GM18873 (cell line): Measurements from ENCODE around the gene EPHB1.

Experiments
- ATAC-seq: cut with Tn5 transposase; IDR thresholded peaks from one replicate; pipeline ENCODE4 v1.9.1; 2021; ENCODE audit warnings: mild to moderate bottlenecking, moderate library complexity, moderate number of reproducible peaks; ENCODE audit not compliant: unreplicated experiment, low FRiP score

The EPHB1 gene

DNA sequence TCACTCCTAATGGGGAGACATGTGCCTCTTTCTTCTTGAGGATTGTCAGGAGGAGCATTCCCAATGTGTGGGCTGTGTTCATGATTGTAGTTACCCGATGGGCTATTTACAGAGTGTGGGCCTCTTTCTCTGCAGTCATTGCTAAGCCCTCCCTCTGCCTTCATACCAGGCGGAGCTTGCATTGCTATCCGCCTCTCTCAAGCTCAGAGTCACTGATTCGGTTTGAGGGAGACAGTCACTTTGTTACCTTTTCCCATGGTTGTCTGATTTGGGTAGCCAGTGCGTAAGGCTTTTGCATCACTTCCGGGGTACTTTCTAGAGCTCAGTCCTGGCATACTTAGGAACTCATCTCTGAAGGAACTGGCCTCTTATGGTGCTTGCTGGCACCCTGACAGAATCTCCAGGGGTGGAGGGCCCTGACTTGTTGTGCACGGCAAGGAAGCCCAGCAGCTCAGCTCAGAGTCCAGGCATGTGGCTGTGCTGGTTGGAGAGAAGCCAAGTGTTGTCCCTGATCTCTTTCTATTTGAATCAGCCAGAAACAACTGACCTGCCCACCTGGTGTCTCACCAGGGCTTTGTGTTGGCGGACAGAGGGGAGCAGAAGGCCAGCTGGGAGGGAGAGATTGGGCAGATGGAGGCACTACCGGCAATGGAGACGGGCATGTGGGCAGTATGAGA is 79.8 kb downstream of the EPHB1 start:
- ATAC-seq, result no peak

DNA sequence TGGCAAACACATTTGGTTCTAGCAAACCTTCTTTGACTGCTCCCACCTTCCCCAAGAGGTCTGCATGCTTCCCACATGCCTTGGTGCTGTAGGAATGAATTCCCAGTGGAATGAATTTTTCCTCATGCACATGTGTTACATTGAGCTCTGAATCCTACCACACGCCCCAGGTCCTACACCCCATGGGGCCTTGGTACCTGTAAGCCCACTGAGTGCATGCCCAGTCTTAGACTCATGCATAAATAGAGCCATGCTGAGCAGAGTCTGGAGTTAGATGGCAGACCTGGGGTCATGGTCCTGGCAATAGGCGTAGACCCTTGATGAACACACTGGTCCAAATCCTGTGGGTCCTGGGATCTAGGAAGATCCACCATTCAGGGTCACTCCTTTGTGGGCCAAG is 81.8 kb downstream of the EPHB1 start:
- ATAC-seq, result no peak

DNA sequence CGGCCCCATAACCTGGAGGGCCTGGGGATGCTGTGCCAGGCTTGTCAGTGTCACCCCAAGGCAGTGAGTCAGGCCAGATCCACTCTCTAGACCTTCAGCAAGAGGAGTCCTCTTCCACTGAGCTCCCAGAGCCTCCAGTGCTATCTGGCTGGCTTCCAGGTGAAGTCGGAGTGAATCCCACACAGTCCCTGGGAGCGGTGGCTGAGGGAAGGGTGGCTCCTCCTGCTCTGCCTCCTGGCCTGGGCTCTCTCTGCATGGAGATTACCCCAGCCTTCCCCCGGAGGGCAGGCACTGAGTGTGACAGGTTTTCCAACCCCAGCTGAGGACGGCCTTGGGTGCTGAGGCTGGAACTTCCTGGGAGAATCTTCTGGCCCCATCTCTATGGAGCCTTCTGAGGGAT is 82.7 kb downstream of the EPHB1 start:
- no peak for ATAC-seq

DNA sequence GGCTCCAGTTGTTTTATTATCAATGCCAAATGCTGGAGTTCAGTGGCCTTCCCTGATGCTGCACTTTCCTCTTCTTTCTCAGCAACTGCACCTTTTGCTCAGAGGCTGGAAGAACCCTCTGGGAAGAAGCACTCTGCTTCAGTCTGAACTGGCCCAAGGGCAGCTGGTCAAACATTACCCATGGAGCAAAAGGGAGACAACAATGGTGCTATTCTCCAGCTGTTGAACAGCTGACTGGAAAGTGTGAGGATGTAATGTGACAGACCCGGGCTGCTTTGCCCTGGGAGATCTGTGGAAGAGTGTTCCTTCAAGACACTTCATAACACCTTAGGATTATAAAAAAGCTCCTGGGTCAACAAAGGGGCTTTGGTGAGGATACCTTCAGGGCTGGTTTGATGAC is 84.9 kb downstream of the EPHB1 start:
- no peak for ATAC-seq

DNA sequence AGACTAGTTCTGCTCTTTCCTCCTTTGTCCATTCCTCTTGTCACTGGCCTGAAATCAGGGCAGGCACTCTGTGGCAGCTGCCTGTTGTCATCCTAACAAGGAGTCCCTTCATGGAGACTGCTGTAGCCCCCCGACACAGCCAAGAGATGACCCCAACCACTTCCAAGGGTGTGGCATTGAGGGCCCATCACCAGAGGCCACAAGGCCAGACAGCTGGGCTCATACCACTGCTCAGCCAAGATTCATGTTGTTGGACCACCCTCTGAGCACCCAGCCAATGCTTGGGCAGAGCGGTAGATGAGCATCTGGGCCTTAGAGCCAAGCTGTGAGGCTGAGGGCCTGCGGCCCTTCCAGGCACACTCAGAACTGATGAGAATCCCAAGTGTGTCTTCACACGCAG is 85.4 kb downstream of the EPHB1 start:
- no peak for ATAC-seq

DNA sequence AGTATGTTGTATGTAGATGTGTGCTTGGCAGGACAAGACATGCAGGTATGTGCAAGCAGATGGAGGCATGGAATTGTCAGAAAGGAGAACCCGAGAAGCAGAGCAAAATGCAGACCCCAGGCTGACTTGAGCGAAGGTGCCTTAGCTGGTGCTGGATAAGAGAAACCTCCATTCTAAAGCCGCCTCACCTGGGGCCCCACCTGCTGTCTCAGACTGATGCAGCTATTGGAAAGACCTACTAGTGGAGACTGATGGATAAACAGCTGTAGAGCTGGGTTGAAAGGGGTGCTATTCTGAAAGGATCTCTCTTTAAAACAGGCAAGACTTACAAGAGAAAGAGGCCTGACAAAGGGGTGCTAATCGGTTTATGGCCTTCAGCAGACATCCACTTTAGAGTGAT is 86.2 kb downstream of the EPHB1 start:
- ATAC-seq, result no peak

DNA sequence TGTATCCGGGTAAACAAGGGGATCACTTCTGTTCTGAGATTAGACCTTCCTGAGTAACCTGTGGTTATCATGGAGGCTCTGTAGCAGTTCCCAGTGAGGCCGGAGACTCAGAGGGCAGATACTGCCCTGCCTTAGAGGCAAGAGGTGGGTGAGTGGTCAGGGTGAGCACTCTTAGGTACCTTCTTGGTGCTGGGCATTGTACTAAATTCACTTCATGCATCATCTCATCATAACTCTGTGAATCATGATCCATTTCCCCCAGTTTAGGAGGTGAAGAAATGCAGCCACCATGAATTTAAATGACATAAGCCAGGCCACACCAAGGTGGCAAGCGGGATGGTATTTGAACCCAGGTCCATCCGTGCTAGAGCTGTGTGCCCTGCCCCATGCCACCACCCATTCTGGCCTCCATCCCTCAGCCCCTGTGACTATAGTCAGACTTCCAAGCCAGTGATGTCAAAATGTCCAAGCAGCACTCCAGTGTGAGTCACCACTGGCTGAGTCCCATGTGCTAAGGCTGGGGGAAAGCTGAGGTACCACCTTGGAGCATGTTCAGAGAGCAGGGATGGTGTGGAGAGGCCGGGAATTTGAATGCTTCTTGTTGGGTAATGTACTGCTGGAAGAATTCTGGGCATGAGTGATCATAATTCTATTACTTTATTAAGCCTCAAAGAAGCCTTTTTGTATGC is 88.8 kb downstream of the EPHB1 start:
- no peak for ATAC-seq

DNA sequence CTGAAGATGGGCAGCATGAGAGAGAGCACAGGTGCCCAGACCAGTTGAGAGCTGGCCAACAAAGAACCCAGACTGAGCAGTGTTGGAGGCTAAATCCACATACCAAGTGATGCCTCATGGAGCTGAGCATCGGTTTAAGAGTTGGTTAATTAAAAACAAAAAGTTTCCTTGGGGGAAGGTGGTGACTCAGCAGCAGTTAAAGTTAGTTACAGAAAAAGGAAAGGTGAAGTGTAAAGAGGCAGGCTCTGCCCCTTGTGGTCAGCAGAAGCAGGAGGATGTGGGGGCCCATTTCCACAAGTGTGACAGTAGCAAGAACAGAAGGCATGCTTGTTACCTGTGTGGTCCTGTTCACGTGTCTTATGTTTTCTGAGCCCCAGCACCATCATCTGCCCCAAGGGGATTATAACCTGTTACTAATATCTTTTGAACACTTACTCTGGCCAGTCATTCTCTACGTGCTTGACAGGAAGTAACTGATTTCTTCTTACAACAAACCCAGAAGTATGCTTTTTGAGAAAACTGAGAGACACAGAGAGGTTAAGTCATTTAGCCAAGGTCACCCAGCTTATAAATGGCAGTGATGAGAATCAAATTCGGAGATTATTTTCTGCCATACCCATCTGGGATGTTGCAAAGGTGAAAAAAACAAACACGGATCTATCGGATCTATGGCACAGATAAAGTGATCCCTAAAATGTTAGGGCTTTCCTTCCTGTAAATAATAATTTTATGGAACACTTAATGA is 91.0 kb downstream of the EPHB1 start:
- ATAC-seq, result peak; percentile 89

DNA sequence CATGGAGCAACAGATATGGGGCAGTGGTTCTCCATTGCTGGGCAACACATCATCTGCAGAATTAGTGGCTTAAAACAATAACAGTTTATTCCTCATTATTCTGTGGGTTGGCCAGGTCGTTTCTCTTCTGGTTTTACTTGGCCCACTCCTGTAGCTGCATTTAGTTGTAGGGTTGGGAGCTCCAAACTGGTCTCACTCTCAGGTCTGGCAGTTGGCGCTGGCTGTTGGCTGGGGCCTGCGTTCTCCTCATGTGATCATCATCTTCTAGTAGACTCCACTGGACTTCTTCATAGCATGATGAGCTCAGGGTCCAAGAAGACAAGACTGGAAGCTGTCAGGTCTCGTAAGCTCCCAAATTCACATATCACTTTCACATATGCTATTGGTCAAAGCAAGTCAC is 91.9 kb downstream of the EPHB1 start:
- no peak for ATAC-seq

DNA sequence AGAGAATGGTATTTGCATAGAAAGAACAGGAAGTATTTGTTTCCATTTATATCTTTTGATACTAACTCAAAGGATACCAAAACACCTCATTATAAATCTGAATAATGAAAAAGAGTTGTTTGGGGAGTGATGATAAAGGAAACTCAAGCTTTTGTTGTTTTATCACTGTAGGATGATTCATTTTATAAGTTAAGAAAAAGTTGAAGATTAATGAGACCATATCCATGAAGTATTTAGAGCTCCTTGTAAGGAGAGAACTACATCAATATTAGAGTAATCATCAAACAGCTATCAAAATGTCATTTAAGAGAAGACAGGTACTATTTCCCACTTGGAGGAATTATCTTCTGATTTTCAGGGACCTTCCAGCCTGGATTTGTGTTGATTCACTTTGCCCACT is 92.5 kb downstream of the EPHB1 start:
- ATAC-seq, result no peak

DNA sequence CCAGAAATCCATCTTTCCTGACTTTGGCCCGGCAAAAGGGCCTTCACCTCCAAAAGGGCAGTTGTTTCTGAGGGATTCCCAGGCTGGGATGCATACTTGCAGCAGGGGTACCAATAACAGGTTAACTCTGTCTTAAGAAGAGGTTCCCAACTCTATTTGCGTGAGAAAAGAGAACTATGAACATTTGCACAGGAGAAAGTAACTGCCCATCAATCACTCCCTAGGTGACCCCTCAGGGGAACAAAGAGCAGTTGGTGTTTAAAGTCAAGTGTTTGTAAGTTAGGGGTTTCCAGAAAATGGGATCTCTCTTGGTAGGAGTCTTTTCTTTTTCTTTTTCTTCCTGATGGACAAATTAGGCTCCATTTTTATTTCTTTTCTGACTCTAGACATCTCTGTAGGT is 97.3 kb downstream of the EPHB1 start:
- no peak for ATAC-seq

DNA sequence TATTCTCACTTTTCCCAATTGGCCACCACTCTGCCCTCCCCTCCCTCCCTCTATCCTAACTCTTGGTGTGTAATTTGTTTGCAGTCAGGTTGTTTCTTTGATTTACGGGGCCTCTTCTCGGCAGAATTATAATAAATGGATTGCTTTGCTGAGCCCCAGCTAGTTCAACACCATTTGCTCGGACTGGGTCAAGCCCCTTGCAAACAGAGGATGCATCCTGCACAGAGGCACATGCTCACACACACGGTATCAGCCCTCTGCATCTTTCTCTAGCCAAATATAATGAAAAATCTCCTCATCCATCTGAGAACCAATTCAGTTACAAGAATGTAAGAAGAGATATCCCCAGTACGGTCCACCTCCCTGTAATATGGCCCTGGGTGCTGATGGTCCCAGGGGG is 97.7 kb downstream of the EPHB1 start:
- ATAC-seq, result no peak

DNA sequence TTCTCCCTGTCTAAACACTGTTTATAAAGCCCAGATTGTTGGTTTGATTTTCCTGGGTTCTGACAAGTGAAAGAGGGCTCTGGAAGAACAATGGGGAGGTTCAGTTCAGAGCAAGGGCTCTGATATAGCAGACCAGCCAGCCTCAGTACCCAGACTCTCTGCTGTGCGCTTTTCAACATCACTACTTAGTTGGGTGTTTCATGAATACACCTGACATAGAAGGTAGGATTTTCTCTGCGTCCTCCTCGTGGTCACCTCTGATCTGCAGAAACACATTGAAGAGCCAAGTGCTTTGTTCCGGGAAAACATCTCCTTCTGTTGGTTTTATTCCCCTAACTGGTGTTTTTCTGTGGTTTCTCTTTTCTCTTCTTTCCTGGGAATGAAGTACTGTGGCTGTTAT is 99.5 kb downstream of the EPHB1 start:
- no peak for ATAC-seq

DNA sequence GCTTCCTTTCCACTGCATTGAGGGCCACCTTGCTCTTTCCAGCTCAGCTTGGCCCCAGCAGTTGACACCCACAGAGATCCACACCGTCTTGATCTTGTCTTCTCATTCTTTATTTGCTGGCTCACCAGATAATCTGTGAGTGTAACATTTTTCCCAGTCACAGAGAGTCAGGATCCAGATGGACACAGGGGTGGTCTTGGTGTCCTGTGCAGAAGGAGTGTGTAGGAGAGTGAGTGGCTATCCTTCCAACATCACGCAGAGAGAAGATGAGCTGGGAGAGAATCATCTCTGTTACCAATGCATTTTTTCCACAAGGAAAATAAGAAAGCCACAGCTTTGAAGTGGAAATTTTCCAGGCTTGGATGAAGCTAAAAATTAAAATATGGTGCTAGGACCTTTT is 100.1 kb downstream of the EPHB1 start:
- no peak for ATAC-seq

DNA sequence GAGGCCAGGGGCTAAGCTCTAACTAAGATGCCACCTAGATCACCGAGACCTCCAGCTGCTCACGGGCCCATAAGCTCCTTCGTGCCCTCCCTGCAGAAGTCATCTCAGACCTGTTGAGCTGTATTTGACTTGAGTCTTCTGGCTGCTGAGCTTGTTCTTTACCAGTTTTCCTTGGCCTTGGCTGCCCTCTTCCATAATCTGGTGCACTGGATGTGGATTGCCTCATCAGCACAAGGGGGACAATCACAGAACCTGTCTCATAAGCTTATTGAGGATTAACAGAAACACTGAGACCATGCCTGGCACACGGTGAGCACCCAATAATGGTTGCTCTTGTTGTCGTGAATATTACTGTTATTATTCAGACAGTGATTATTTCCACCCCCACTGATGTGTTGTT is 101.1 kb downstream of the EPHB1 start:
- no peak for ATAC-seq

DNA sequence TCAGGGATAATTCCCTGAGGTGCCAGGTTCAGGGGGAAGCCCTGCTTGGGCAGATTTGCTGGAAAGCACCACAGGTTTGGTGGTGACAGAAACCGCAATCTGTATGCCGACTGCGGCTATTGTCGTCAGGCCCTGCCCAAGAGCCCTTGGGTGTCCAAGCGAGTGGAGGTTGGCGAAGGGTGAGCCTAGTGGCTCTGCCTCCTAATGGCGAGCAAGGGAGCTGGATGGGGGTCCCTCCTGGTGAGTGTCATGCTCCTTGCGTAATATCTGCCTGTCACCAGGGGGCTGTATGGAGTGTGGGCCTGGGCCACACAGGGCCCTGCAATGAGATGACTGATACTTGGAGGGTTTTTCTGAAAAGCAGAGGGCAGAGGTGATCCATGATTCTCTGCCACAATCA is 101.6 kb downstream of the EPHB1 start:
- ATAC-seq, result no peak

DNA sequence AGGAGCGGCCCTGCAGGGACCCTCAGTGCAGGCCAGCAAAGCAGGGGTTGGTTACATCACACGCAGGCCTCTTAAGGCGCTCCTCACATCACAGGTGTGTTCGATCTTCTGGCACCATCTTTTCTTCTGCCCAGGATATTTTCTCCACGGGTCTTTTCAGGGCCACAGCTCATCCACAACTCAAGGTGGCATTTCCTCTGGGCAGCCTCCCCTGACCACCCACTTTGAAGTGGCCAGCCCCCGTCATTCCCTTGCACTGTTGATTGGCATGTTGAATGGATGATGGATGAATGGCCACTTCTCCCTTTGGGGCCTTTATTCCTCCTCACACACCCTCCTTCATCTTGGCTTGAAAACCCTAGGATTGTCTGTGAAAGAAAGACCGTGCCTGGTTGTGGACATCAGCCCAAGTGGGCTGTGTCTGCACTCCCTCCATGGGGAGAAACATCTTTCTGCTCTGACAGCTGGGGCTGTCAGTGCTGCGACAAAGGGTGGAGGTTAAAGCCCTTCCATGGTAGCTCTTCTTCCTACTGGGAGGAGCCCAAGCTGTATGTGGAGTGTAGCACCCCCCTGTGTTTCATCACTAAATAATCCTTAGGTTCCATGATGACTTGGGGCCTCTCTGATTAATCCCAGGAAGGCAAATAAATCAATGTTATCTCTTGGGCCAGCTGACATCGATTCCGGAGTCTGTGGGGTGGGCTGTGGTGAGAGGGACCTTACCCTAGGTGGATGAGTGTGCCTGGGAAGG is 102.5 kb downstream of the EPHB1 start:
- no peak for ATAC-seq

DNA sequence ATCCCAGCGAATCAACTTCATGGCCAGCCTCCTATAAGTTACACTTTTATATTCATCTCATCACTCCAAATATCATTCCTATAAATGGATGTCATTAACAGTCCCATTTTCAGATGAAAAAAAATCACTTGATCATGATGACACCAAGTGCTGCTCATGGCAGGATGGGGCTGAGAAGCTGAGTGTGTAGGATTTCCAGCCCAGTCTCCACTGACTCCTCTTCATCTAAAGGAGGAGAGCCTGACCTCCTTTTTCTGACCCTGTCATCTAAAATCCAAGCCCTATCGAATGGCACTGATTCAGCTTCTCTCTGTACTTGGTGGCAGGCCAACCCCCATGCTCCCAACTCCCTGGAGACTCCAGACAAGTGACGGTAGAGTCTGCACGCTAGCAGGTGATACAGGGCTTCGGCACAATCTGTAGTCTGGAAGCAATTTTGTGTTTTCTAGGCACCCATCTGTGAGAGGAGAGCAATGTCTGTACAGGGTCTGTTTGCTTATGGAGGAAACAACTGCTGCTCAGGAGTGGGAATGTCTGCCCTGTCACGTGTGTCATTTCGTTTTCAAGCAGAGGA is 103.2 kb downstream of the EPHB1 start:
- no peak for ATAC-seq

DNA sequence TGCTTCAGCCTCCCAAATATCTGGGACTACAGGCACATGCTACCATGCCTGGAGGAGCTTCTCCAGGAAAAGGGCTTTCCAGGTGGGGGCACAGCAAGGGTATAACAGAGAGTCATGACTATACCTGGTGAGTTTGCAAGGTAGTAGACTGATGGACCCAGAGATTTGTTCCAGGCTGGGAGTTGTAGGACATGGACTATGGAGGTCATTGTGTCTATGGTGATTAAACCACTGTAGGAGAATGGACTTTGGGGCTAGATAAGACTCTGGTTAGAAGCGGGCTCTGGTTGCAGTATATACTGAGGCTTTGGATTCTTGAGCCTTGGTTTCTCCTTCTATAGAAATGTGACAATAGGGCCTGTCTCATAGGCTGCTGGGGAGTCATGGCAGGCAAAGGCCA is 104.7 kb downstream of the EPHB1 start:
- ATAC-seq, result no peak

DNA sequence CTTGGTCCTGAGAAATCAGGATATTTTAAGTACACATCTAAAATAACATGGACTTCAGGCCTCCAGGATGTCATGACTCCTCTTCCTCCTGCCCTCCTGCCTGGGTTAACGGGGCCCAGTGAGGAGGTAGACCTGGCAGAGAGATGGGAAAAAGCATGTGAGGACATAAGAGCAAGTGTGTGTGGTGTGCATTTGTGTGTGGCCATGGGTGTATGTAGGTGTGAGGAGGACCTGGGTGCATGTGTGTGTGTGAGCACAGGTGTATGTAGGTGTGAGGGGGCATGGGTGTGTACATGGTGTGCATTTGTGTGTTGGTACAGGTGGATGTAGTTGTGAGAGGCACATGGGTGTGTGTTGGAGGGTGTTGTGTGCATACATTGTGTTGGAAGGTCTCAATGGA is 105.4 kb downstream of the EPHB1 start:
- ATAC-seq, result no peak

DNA sequence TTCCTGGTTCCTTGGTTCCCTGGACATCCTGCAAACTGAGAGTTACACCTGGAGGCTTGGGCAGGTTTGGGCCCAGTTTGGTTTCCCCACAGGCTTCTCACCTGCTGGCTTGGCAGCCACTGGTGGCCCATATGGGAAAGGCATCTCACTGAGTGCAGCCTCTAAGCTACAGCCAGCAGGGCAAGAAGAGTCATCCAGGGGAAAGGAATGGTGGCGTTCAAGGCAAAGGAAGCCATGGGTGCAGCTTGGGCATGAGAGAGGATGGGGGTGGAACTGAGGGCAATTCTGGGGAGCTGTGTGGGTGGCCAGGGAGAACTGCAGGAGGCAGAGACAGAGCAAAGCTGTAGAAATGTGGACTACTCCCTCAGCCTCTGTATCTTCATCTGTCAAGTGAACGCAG is 106.4 kb downstream of the EPHB1 start:
- ATAC-seq, result no peak
